HG03460 (cell line): Measurements from ENCODE around the gene CNTNAP5.

Source experiments
- ATAC-seq: cut with Tn5 transposase; IDR thresholded peaks from one replicate; pipeline ENCODE4 v1.9.1; 2021; ENCODE audit not compliant: unreplicated experiment

The CNTNAP5 gene

DNA sequence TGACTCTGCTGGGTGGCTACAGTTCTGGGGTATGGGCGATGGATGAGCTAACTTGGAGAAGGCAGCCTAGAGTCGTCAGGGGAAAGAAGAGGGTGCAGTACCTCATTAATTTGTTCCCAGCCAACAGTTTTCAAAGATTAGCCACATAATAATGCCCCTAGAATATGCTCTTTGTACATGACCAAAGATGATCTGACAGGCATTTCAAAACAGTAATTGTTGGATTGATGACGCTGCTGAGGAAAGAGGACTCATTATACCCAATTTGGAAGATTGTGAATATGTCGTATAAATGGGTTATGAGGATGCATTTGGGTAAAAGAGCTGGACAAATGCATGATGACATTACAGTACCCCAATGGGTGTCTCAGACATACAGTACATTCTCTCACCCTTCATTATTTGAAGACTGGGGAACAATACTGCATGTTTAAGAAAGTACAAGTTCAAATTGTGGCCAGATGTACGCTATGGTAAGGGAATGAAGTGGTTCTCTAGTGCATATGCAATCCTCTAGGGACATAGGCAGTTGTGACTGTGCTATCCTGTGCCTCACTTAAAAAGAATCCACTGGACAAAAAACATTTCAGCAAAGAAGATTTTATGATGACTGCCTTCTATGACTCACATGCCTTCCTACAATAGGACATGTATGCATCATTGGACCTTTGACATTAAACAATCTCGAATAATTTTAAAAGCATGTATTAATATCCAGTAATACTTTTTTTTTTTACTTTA, 233.2 kb downstream of the CNTNAP5 start:
- no peak for ATAC-seq

DNA sequence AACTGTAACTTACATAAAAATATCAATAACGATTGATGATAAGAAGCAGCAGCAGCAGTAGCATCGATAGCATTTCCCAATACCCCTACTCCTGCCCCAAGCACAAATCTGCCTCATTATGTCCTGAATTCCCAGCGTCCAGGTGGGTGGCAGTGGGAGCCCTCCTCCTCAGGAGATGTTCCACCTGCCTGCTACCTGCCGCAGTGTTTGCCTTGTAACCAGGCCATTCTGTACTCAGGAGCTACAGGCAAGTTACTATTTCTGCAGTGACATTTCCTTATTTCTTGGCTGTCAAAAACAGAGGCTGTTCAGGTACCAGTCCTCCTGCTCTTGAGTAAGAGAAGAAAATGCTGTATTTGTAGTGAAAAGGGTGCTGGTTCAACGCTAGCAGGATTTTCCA, 236.4 kb downstream of the CNTNAP5 start:
- ATAC-seq, result no peak

DNA sequence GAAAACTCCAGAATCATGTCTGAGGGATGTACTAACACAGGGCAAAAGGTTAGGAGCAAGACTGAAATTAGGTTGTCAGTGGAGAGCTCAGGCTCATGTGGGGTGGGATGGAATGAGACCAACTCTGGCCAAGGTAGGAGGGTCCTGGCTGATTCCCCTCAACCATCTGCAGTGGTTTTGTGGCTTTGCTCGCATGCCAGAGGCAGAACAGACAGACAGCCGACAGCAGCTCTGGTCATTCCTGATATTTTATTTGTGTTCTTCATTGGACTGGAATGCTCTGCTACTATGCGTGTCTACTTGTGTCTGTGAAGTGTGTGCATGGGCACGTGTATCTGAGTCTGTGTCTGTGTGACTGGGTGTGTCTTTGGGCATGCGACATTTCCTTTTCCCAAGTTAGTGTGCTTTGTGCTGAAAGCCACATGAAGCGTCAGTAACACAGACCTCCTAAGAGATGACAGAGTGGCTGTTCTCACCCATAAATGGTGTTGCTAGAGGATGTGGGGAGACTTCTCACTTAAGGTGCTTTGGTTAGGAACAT, 239.5 kb downstream of the CNTNAP5 start:
- ATAC-seq, result no peak

DNA sequence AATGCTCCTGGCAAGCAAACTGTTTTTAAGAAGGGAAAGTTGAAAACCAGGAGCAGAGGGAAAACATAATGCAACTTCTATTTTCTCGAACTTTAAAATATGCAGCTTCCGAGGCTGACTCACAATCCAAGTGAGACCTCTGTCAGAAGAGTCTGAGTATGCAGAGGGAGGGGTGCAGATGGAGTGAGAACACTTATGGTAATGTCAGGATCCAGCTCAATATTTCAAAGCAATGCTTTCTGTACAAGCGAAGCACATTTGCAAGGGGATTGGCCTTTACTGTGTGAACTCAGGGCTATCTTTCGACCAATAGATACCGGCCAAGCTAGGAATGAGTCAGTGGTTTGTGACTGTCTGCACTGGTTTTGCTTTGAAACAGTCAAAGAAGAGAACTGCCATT, 242.7 kb downstream of the CNTNAP5 start:
- no peak for ATAC-seq

DNA sequence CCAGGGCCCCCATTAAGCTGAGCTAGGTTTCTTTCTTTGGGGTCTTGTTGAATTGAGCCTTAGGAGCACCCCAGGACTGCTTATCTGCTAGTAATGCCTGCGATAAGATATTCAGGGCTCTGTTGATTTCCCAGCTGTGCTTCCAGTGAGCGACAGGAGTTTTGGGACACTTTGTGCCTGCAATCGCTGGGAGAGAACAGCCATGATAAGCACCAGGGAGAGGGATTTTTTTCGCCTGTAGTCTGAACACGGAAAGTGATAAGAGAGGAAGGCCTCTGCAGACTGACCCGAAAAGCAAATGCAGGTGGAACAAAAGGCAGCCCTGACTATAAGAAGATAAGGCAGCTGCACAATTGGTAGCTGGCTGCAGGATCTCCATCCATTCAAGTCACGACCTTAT, 244.3 kb downstream of the CNTNAP5 start:
- no peak for ATAC-seq

DNA sequence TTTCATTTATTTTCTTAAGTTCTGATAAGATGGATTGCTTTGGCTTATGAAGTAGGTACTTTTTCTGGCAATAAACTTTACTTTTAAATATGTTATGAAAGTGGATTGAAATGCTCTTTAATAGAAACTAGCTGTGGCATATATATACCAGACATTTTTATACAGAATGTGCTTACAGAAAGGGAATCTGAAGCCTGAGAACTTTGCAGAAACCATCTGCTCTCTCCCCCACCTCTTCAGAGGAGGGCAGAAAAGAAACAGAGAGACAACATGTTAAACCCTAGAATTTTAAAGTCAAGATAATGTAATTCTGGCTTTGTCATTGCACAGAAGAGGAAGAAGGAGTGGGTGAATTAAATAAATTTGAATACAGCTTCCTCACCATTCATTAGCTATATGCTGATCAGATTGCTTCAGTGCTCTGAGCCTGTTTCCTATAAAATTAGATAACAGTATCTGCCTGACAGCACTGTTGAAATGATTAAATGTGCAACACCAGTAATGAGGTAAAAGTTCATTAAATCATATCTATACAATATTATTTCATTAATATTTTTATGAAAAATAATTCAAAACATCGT, 247.3 kb downstream of the CNTNAP5 start:
- no peak for ATAC-seq

DNA sequence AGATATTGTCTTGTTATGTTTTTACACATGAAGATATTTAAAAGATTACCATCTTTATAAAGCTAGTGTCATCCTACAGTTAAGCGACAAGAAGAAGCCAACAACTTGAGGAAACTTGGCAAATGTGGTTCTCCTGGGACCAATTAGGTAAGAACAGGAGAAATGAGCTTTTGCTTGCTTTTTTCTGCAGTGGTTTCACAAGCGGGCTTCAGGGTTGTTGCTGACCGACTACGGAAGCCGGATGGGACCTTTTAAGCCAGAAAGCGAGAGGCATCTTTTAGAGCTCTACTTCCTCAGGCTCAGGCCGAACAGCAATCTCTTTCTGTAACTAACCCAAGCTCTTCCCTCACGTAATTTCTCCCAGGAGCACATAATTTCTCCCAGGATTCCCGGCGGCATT, 256.5 kb downstream of the CNTNAP5 start:
- no peak for ATAC-seq

DNA sequence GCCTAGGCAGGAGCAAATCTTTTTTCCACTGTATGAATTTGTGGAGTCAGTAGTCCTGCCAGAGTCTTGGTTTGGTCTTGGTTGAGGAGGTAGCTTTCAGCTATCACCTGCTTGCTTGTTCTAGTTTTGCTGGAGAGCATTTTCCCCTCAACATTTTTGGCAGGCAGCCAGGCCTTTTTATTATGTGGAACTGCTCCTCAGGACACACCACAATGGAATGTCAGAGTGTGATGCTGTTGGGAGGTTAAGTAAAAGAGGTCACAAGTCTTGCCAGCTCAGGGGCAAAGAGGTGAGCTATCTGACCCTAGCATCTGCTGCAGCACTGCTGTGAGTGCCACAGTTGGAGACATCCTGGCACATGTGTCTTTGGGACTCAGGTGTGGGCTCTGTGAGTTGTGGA, 258.0 kb downstream of the CNTNAP5 start:
- ATAC-seq, result no peak

DNA sequence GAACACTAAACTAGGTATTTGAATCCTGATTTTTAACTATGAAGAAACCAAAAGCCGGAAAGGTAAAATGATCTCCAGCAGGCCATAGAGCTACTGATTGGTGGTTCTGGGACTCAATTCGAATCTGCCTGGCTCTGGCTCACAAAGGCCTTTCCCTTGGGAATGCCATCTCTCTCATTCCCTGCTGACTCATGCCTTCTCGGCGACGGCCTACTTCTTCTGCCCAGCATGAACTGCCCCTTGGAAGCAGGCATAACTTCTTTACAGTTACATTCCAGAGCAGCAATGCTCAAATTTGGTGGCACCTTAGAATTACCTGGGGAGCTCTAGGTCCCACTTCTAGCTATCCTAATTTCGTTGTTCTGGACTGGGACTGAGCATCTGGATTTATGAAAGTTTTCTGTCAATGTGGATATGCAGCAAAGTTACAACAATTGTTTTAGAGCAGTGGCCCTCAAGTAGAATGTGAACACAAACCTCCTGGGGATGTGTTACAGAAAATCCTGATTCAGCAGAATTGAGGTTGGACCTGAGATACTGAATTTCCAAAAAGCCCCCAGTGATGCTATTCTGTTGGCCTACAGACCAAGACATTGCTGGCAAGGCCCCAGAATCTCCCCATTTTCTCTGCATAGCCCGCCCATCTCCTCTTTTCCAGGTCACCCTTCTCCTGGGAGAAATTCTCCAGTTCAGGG, 261.1 kb downstream of the CNTNAP5 start:
- no peak for ATAC-seq

DNA sequence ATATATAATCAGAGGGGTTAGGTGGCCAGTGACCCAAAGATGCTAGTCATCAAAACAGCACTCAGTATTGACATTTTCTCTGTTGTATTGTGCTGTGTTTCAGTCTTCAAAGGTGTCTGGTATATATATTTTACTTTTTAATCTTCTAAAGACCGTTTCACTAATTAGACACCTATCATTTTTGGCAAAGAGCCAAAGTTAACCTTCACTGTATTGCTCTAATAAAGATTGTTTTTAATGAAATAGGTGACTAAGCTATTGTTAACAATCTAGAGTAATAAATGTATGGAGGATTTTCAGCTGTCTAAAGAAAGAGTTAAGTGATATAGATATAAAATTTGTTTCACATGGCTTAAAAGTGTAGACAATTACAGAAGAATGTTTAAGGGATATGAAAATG, 264.0 kb downstream of the CNTNAP5 start:
- ATAC-seq, result no peak

DNA sequence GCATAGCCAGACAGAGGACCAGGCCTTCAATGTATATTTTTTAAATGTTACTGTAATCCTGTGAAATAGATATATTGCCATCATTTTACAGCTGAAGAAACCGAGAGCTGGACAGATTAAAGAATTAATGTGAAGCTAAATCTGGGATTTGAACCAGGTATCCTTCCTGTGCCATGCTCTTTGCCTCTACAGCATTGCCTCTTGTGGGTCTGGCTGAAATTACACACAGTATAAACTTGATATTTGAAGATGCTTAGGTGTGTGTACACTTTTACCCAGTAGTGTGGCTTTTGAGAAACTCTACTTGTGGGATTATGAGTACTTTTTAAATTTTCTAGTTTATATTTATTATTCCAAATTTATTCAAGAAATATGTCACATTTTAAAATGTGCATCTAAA, 264.5 kb downstream of the CNTNAP5 start:
- ATAC-seq, result no peak

DNA sequence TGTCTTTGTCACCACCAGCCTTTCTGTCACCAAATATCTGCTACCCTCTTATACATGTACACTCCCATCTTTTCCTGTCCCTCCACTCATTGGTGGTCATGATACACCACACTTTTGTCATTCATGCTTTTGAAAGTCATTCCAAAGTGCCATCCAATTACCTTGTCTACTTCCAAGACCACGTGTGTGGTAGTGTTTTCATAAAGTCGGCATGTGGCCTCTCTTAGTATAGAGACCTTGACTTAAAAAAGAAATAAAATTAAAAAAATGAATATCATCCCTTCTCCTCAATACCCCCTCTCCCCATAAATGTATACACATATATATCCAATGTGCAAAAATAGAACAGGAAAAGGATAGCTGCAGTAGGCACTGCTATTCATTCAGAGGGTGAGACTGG, 271.4 kb downstream of the CNTNAP5 start:
- no peak for ATAC-seq

DNA sequence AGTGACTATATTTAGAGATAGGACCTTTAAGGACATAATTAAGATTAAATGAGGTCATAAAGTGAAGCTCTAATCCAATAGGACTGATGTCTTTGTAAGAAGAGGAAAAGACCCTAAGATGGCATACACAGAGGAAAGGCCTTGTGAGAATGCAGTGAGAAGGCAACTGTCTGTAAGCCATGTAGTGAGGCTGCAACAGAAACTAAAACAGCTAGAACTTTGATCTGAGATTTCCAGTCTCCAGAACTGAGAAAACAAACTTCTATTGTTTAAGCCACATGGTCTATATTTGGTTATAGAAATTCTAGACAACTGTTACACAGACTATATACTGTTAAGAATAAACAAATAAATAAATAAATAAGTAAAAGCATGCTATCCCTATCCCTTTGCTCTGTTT, 276.8 kb downstream of the CNTNAP5 start:
- ATAC-seq, result no peak

DNA sequence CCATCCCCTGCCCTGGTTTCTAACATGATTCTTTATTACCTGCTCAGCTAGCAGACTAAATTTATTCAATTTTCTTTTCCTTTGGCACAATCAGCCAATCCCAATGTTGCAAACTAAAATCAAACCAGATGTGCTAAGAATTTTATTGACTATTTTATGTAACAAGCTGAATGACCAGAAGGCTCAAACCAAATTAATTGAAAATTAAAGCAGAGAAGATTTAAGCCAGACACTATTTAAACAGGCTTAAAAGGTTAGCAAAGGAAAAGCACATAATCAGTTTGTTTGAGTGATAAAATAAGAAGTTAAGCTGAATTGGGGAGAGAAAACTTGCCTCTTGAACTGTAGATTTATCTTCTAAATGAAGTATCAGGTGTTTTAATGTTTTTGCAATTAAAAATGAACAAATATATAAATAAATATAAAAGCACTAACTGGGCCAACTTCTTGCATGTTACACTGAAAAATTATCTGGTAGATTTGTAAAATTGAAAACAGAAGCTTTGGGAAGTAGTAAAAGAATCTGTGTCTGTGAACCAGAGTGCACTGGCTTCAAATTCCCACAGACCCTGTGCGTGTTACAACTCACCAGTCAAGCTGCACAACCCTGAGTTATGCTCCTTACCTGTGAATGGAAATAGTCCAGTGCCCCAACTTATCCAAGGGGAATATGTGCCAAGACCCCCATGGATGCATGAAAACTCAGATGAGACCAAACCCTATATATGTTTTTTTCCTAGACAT, 283.4 kb downstream of the CNTNAP5 start:
- no peak for ATAC-seq

DNA sequence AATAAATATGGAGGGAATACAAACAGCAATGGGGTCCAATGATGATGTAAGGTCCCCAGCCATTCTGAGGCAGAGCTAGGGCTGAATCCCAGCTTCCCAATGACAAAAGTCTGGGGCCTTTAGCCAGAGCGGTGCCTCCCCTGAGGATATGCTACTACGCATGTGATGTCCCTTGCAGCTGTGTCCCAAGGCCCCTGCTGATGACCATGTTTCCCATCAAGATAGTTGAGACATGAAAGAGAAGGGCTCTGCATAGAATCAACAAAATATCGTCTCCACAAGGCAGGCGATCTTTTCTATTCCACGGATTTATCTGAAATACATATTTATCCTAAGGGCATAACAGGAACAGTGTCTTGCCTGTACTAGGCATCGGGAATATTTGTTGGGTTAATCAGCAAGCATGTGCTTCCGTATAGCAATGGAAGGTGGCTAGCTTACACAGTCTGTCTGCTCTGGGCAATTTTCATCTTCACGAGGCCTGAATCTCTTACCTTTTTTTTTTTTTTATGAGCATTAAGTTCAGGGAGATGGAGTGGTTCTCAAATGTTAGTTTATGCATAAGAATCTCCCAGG, 284.6 kb downstream of the CNTNAP5 start:
- no peak for ATAC-seq

DNA sequence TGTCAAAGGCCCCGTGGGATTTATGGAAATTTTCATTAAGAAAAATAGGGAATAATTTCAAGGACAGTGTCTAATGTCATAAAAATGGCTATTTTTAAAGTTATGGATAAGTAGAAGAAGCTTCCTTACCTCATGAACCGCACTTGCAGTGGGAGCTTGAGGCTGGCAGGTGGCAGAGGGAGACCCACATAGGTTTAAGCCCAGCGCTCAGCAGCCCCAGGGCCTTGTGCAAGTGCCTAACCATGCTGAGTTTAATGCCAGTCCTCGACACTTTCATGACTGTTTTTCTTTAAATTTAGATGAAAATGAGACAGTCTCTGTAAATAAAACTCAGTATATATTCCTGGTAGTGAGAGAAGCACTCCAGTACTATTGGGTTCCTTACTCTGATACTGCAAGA, 285.6 kb downstream of the CNTNAP5 start:
- no peak for ATAC-seq

DNA sequence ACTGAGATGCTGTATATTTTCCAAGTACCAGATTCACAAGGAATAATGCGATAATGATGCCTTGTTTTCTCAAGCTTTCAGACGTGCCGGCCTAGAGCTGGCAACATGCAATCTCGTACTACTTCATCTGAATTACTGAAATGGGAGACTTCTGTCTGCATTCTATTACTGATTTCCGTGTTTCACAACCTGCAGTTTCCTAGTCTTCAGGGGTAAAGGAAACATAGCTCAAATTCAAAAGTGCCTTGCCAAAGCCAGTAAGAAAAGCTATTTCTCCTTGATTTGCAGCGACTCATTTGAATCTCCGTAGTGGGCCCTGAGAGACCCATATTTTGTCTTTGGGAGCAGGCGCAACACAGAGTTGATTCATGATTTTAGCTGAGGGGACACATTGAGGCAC, 289.0 kb downstream of the CNTNAP5 start:
- ATAC-seq, result no peak

DNA sequence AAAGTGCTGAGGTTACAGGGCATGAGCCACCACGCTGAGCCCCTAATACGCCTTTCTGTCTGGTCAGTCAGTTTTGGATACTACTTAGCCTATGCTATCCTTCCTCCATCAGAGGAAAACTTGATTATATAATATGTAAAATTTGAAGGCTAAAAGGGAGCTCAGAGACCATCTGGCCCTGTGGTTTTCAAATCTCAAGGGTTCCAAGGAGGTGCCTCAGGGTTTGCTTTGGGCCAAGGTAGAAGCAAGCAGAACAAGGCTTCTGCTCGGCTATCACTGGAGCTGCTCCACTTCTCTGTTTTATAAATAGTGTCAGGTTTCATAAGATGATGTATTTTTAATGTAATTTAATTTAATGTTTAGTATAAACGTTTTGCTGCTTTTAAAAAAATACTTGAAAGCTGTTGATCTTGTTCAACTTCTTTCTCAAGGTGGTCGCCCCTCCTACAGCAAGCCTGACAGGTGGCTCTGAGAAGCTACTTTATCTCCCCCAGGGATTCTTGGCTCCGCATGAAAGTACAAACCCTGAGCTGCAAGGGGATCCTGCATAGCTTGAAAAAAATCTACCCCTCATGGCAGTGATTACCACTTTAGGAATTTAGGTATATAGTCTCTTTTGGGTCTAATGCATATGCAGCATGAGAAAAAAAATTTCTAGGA, 290.3 kb downstream of the CNTNAP5 start:
- no peak for ATAC-seq

DNA sequence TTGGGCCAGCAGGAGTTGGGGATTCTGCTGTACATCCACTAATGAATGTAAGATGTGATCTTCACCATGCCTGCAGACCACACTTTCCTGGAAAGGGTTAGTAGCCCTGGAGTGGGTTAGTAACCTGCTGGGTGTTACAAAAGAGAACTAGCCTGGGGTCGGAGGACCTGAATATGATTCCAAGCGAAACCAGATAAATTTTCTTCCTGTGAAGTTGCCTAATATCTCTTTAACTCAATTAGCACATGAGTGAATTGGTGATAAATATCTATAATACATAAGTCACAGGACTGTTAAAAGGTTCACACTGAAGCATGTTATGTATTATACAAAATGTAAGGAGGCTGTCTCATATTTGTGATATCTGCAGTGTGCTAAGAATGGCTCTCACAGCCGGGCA, 291.0 kb downstream of the CNTNAP5 start:
- no peak for ATAC-seq

DNA sequence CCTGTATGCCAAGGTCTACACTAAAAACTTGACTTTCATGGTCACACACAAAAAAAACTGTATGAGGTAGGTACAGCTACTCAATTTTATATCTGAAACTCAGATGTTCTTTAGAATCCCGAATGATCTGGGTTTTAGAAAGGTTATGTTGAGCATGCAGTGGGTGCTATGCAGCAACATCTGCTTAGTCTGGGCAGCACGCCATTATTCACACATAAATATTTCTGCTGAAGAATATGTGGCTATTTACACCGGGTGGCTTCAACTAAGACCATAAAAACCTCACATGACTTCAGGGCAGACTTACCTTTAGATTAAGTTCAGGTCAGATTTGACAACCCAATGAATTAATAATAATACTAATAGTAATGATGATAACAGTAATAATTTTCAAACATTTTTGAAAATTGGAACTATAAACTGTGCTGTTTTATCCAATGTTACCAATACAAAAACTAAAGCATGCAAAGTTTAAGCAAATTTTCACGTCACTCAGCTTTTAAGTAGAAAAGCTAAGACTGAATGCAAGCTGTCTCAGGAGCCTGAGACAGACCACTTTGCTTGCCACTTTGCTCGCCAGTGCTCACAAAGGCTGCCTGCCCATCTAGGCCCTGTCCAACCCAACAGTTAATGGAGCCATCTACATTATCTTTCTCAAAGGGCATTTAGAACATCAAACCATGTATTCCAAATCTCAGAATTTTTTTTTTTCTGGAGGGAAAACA, 292.0 kb downstream of the CNTNAP5 start:
- ATAC-seq, result no peak
